ENCODE data around the gene RING1.

- TF ChIP-seq CTCF (IDR thresholded peaks at IDR 0.05) (no peak), POLR2A (IDR thresholded peaks at IDR 0.05) (no peak)
Measured at GRCh38 chr6:33192105-33192646, 16.1 kb upstream of the RING1 start, which contains the start of gene COL11A2.

All from testis (tissue), 2 donors.